A673 (cell line): ENCODE measurements around the gene SUPT3H. TPM values are rescaled to one million over a fixed set of nuclear protein-coding genes. Genes with fewer than 3 reads are reported as not detected.

ENCODE experiments used
- BruUV-seq: library from RNA; stranded (reverse); fragments of 400-500 nt; replicated peaks from 2 replicates; lab custom pipeline; 2021; lab: Mats Ljungman, UMichigan
- CTCF ChIA-PET: fragments of 300-600 bp; sonication (Branson Sonifier 250); formaldehyde crosslinking; loops from one replicate; lab custom pipeline; 2022; ENCODE audit warnings: antibody characterized with exemption; lab: Charles Lee
- POLR2A ChIA-PET: fragments of 300-600 bp; sonication (Branson Sonifier 250); formaldehyde crosslinking; loops from one replicate; lab custom pipeline; 2022; ENCODE audit warnings: antibody characterized with exemption; ENCODE audit not compliant: low non-redundant PET; lab: Charles Lee
- DNase-seq: peaks from one replicate; pipeline ENCODE4 v3.0.0-alpha.2; 2015; ENCODE audit warnings: low spot score
- H3K27ac ChIP-seq: fragments of 200-600 bp; sonication (generic); 2 replicates; pipeline ENCODE4 v1.5.1; 2016; ENCODE audit warnings: mixed run types, low read depth, mild to moderate bottlenecking, mixed read lengths, antibody characterized with exemption, low read length; ENCODE audit not compliant: poor library complexity, severe bottlenecking
- H3K27me3 ChIP-seq: fragments of 200-600 bp; sonication (generic); replicated peaks from 2 replicates; pipeline ENCODE4 v1.6.1; 2017; ENCODE audit warnings: mixed run types, low read depth, mild to moderate bottlenecking, mixed read lengths, antibody characterized with exemption, low read length; ENCODE audit not compliant: insufficient read depth, poor library complexity
- H3K36me3 ChIP-seq: fragments of 200-600 bp; sonication (generic); 2 replicates; pipeline ENCODE4 v1.6.1; 2016; ENCODE audit warnings: mixed run types, mild to moderate bottlenecking, mixed read lengths, antibody characterized with exemption, low read length; ENCODE audit not compliant: insufficient read depth, poor library complexity, severe bottlenecking
- H3K4me1 ChIP-seq: fragments of 200-600 bp; sonication (generic); 2 replicates; pipeline ENCODE4 v1.6.1; 2017; ENCODE audit warnings: mixed run types, mild to moderate bottlenecking, mixed read lengths, antibody characterized with exemption, low read length; ENCODE audit not compliant: insufficient read depth, poor library complexity, severe bottlenecking
- H3K4me3 ChIP-seq: fragments of 200-600 bp; sonication (generic); 2 replicates; pipeline ENCODE4 v1.5.1; 2016; ENCODE audit warnings: low read depth, mixed run types, mild to moderate bottlenecking, mixed read lengths, low read length; ENCODE audit not compliant: poor library complexity, severe bottlenecking
- H3K9me3 ChIP-seq: fragments of 200-600 bp; sonication (generic); 2 replicates; pipeline ENCODE4 v1.6.1; 2016; ENCODE audit warnings: mixed run types, low read depth, mild to moderate bottlenecking, mixed read lengths, antibody characterized with exemption, low read length; ENCODE audit not compliant: poor library complexity, severe bottlenecking
- EZH2 ChIP-seq: fragments of 200-600 bp; sonication (generic); IDR thresholded peaks from 2 replicates; pipeline ENCODE4 v1.6.1; 2017; ENCODE audit warnings: borderline replicate concordance, low read depth, mild to moderate bottlenecking, mixed read lengths, antibody characterized with exemption, low read length; ENCODE audit not compliant: poor library complexity, severe bottlenecking
- intact Hi-C: fragments of 100-400 bp; cut with micrococcal nuclease; formaldehyde crosslinking; loops from one replicate; pipeline ENCODE4 v1.10.0; 2022; ENCODE audit not compliant: unreplicated experiment
- total RNA-seq: library from RNA; stranded (reverse); gene quantifications from 2 replicates; pipeline ENCODE4 v1.2.3, GENCODE V29; 2021
- TF ChIP-seq, protein P1 (sequence below): fragments of 300-800, 200-600 bp; sonication (generic); conservative IDR thresholded peaks from 2 replicates; pipeline ENCODE4 v1.5.1; 2017; ENCODE audit warnings: low read depth, mild to moderate bottlenecking, antibody characterized with exemption, low read length, moderate library complexity, mixed read lengths

The SUPT3H gene
- total RNA-seq, 1 experiment from 2014 or later, result 10.8 TPM

DNA sequence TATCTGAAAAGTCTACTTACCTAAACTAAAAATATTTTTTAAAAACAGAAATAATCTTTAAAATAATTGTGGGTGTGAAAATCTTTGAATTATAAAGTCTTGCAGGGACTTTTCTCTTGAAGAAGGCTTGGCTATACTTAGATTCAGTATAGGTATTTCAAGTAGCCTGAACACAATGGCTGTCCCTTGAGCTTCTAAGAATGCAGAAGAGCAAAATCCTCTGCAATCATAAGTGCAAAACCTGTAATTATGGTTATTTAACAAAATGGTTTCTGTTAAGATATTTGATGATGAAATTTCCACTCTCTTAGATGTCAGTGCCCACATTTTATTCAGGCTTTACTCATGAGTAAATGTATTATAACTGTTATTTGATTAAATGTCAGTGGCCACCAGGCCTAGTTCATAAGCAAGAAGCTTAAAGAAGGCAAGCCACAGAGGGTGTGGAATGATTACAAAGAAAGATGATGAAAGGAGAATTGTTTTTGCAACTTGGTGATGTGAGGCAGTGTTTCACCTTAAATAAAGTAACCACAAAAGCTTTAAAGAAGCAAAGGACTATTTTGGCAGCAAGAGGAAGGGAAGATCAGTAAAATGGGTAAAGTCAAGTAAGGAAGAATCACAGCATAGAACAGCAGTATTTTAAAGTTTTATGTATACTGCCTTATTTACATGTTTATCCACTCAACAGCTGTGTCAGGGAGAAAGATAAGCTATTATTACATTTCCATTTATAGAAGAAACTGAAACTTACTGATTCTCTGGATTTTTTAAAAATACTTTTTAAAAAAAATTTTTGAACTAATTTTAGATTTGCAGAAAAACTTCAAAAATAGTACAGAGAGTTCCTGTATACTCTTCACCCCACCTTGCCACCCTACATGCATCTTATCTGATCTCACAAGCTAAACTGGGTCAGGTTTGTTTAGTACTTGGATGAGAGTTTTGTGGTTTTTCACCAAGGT is 400.8 kb downstream of the SUPT3H start:
- intact Hi-C loops, result no loop called here
- TF ChIP-seq, protein P1, sequence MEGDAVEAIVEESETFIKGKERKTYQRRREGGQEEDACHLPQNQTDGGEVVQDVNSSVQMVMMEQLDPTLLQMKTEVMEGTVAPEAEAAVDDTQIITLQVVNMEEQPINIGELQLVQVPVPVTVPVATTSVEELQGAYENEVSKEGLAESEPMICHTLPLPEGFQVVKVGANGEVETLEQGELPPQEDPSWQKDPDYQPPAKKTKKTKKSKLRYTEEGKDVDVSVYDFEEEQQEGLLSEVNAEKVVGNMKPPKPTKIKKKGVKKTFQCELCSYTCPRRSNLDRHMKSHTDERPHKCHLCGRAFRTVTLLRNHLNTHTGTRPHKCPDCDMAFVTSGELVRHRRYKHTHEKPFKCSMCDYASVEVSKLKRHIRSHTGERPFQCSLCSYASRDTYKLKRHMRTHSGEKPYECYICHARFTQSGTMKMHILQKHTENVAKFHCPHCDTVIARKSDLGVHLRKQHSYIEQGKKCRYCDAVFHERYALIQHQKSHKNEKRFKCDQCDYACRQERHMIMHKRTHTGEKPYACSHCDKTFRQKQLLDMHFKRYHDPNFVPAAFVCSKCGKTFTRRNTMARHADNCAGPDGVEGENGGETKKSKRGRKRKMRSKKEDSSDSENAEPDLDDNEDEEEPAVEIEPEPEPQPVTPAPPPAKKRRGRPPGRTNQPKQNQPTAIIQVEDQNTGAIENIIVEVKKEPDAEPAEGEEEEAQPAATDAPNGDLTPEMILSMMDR, result no peak
- TF ChIP-seq EZH2, result no peak
- Histone ChIP-seq H3K36me3 (no peaks in the 10 kb centered on the region), H3K4me3 (no peak overlapping the region), H3K27me3 (no peaks in the 10 kb centered on the region), H3K9me3 (peaks cover 5% of the 10 kb centered on the region), H3K27ac (no peak overlapping the region), H3K4me1 (peaks cover 14% of the 10 kb centered on the region)
- CTCF ChIA-PET, result no interaction called here
- no peak for DNase-seq
- POLR2A ChIA-PET, result no interaction called here
- no TSS peak for BruUV-seq

GRCh38 chr6:44974511-44974910 is 403.2 kb downstream of the SUPT3H start:
- Histone ChIP-seq H3K36me3 (no peaks in the 10 kb centered on the region), H3K9me3 (peaks cover 5% of the 10 kb centered on the region), H3K4me3 (no peak overlapping the region), H3K4me1 (peaks cover 4% of the 10 kb centered on the region), H3K27me3 (no peaks in the 10 kb centered on the region), H3K27ac (no peak overlapping the region)
- DNase-seq, result no peak
- ChIA-PET CTCF (no interaction called here), POLR2A (no interaction called here)
- no TSS peak for BruUV-seq
- TF ChIP-seq, protein P1, result no peak
- no peak for TF ChIP-seq EZH2
- intact Hi-C loops, result no loop called here

DNA sequence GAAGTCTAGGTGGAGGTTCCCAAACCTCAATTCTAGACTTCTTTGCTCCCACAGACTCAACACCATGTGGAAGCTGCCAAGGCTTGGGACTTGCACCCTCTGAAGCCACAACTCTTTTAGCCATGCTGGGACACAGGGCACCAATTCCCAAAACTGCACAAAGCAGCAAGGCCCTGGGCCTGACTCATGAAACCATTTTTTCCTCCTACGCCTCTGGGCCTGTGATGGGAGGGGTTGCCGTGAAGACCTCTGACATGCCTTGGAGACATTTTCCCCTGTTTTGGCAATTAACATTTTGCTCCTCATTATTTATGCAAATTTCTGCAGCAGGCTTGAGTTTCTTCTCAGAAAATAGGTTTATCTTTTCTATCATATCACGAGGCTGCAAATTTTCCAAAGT is 405.0 kb downstream of the SUPT3H start:
- intact Hi-C loops, result no loop called here
- H3K27me3 ChIP-seq, result no peaks in the 10 kb centered on the region

More for the DNA sequence above, 405.0 kb downstream of the SUPT3H start:
- POLR2A ChIA-PET, result no interaction called here
- Histone ChIP-seq H3K4me3 (no peak overlapping the region), H3K36me3 (no peaks in the 10 kb centered on the region), H3K27ac (no peak overlapping the region), H3K9me3 (peaks cover 5% of the 10 kb centered on the region), H3K4me1 (peaks cover 15% of the 10 kb centered on the region)
- CTCF ChIA-PET, result no interaction called here
- no peak for DNase-seq
- no TSS peak for BruUV-seq
- TF ChIP-seq EZH2, result no peak
- TF ChIP-seq, protein P1, result no peak
